HCT116 (cell line): ENCODE results near the gene PSME4. TPM values are rescaled to one million over a fixed set of nuclear protein-coding genes. Genes with fewer than 3 reads are reported as not detected.

Experiments
- ATAC-seq: fragments of 200-7000 bp; cut with Tn5 transposase; 2 replicates; pipeline ENCODE4 v1.9.1; 2020; ENCODE audit warnings: mild to moderate bottlenecking, moderate library complexity
- BruUV-seq: library from RNA; stranded (reverse); fragments of 400-500 nt; replicated peaks from 2 replicates; lab custom pipeline; 2021; lab: Mats Ljungman, UMichigan
- CTCF ChIA-PET: fragments of 300-600 bp; sonication (Branson Sonifier 250); formaldehyde crosslinking; loops from one replicate; lab custom pipeline; 2021; ENCODE audit warnings: antibody characterized with exemption; lab: Charles Lee
- POLR2A ChIA-PET: fragments of 300-600, 350-600 bp; sonication (Branson Sonifier 250); formaldehyde crosslinking; loops from one replicate; lab custom pipeline; 2021; ENCODE audit warnings: antibody characterized with exemption; lab: Charles Lee
- RAD21 ChIA-PET, 2 experiments: fragments of 300-600 bp; sonication (Branson Sonifier 250); formaldehyde crosslinking; loops; one replicate each; lab custom pipeline; 2023; ENCODE audit warnings: low total read pairs in 2 of 2; ENCODE audit not compliant: uncharacterized antibody in 2 of 2, unreplicated experiment in 2 of 2, low non-redundant PET in 1 of 2; lab: Charles Lee
- DNase-seq: peaks from one replicate; pipeline ENCODE4 v3.0.0-alpha.2; 2010; ENCODE audit warnings: low read depth, low spot score
- H2AFZ ChIP-seq: fragments of 200-600 bp; shearing (Covaris generic), sonication (generic); 2 replicates; pipeline ENCODE4 v1.6.1; 2017; ENCODE audit warnings: low read depth, mixed run types, mixed read lengths, antibody characterized with exemption, low read length; ENCODE audit not compliant: poor library complexity, severe bottlenecking
- H3K27ac ChIP-seq: 2 replicates; pipeline ENCODE4 v1.5.1; 2012; ENCODE audit warnings: low read depth, low read length
- H3K27me3 ChIP-seq: fragments of 200-600 bp; sonication (generic); 2 replicates; pipeline ENCODE4 v1.6.1; 2016; ENCODE audit warnings: mixed run types, low read length, mixed read lengths; ENCODE audit not compliant: insufficient read depth
- H3K36me3 ChIP-seq, 2 experiments: fragments of 200-500 bp in 1 of 2; fragments of 200-600 bp in 1 of 2; sonication (Bioruptor generic) in 1 of 2; sonication (generic) in 1 of 2; 2 replicates each; pipeline versions ENCODE4 v1.5.1 to v1.6.1; 2014 to 2016; ENCODE audit warnings: low read length in 2 of 2, inconsistent platforms in 1 of 2, mixed read lengths in 1 of 2, mixed run types in 1 of 2; ENCODE audit not compliant: insufficient read depth in 2 of 2, control insufficient read depth in 1 of 2
- H3K4me1 ChIP-seq, 2 experiments: fragments of 200-600 bp in 1 of 2; sonication (generic) in 1 of 2; 2 replicates each; pipeline versions ENCODE4 v1.5.1 to v1.6.1; 2012 to 2017; ENCODE audit warnings: low read length in 2 of 2, inconsistent platforms in 1 of 2, mild to moderate bottlenecking in 1 of 2, mixed read lengths in 1 of 2, mixed run types in 1 of 2, moderate library complexity in 1 of 2; ENCODE audit not compliant: insufficient read depth in 2 of 2, control insufficient read depth in 1 of 2
- H3K4me2 ChIP-seq: fragments of 200-600 bp; sonication (generic); 2 replicates; pipeline ENCODE4 v1.6.1; 2017; ENCODE audit warnings: mixed run types, low read length, mixed read lengths
- H3K4me3 ChIP-seq, 2 experiments: fragments of 200-600 bp in 1 of 2; sonication (generic) in 1 of 2; replicated peaks in 1 of 2; 2 replicates each; pipeline ENCODE4 v1.5.1; 2011 to 2016; ENCODE audit warnings: low read length in 2 of 2, control low read depth in 1 of 2, low read depth in 1 of 2, mild to moderate bottlenecking in 1 of 2, mixed read lengths in 1 of 2, mixed run types in 1 of 2
- H3K79me2 ChIP-seq: fragments of 200-600 bp; sonication (generic); 2 replicates; pipeline ENCODE4 v1.6.1; 2017; ENCODE audit warnings: mild to moderate bottlenecking, mixed run types, low read length, moderate library complexity, mixed read lengths; ENCODE audit not compliant: insufficient read depth
- H3K9ac ChIP-seq: fragments of 200-600 bp; sonication (generic); 2 replicates; pipeline ENCODE4 v1.6.1; 2016; ENCODE audit warnings: low read length, mixed read lengths
- H3K9me2 ChIP-seq: fragments of 200-600 bp; sonication (generic), shearing (Covaris generic); 2 replicates; pipeline ENCODE4 v1.6.1; 2017; ENCODE audit warnings: mixed run types, mild to moderate bottlenecking, moderate library complexity; ENCODE audit not compliant: insufficient read depth
- H3K9me3 ChIP-seq, 2 experiments: fragments of 200-500 bp in 1 of 2; fragments of 200-600 bp in 1 of 2; sonication (Bioruptor generic) in 1 of 2; sonication (generic) in 1 of 2; 2 replicates each; pipeline ENCODE4 v1.6.1; 2014 to 2017; ENCODE audit warnings: low read length in 2 of 2, mixed read lengths in 2 of 2, inconsistent platforms in 1 of 2, low read depth in 1 of 2, mild to moderate bottlenecking in 1 of 2, mixed run types in 1 of 2, moderate library complexity in 1 of 2; ENCODE audit not compliant: control insufficient read depth in 1 of 2, insufficient read depth in 1 of 2
- H4K20me1 ChIP-seq: fragments of 200-600 bp; sonication (generic), shearing (Covaris generic); 2 replicates; pipeline ENCODE4 v1.6.1; 2017; ENCODE audit warnings: mixed run types, mild to moderate bottlenecking, moderate library complexity; ENCODE audit not compliant: insufficient read depth
- ATF3 ChIP-seq: IDR thresholded peaks from 2 replicates; pipeline ENCODE4 v1.6.1; 2012
- CBX3 ChIP-seq: IDR thresholded peaks from 2 replicates; pipeline ENCODE4 v1.6.1; 2012; ENCODE audit warnings: low read depth
- CEBPB ChIP-seq: IDR thresholded peaks from 2 replicates; pipeline ENCODE4 v1.6.1; 2012; ENCODE audit warnings: low read depth
- CTCF ChIP-seq, 3 experiments: fragments of 200-600 bp in 1 of 3; sonication (generic) in 1 of 3; IDR thresholded peaks in 2 of 3; conservative IDR thresholded peaks in 1 of 3; 2 replicates each; pipeline ENCODE4 v1.5.1; 2012 to 2017; ENCODE audit warnings: low read depth in 2 of 3, low read length in 2 of 3, antibody characterized with exemption in 1 of 3, borderline replicate concordance in 1 of 3, control low read depth in 1 of 3, mild to moderate bottlenecking in 1 of 3, mixed read lengths in 1 of 3, mixed run types in 1 of 3, moderate library complexity in 1 of 3; ENCODE audit not compliant: insufficient read depth in 1 of 3
- ELF1 ChIP-seq: IDR thresholded peaks from 2 replicates; pipeline ENCODE4 v1.6.1; 2012; ENCODE audit warnings: low read depth, borderline replicate concordance
- EZH2 ChIP-seq: fragments of 200-600 bp; sonication (generic); IDR thresholded peaks from 2 replicates; pipeline ENCODE4 v1.6.1; 2017; ENCODE audit warnings: antibody characterized with exemption, mixed run types
- EZH2phosphoT487 ChIP-seq: fragments of 200-600 bp; IDR thresholded peaks from 2 replicates; pipeline ENCODE4 v1.6.1; 2018; ENCODE audit warnings: antibody characterized with exemption, borderline replicate concordance
- FOSL1 ChIP-seq: IDR thresholded peaks from 2 replicates; pipeline ENCODE4 v1.6.1; 2012; ENCODE audit warnings: low read depth
- JUND ChIP-seq: IDR thresholded peaks from 2 replicates; pipeline ENCODE4 v1.6.1; 2012
- POLR2A ChIP-seq: IDR thresholded peaks from 2 replicates; pipeline ENCODE4 v1.7.0; 2011; ENCODE audit warnings: borderline replicate concordance; ENCODE audit not compliant: insufficient read depth, insufficient read length; ENCODE audit errors: extremely low read depth
- RAD21 ChIP-seq: IDR thresholded peaks from 2 replicates; pipeline ENCODE4 v1.6.1; 2012; ENCODE audit warnings: low read depth, mild to moderate bottlenecking
- SIN3A ChIP-seq: IDR thresholded peaks from 2 replicates; pipeline ENCODE4 v1.6.1; 2012; ENCODE audit warnings: low read depth
- SP1 ChIP-seq: IDR thresholded peaks from 2 replicates; pipeline ENCODE4 v1.6.1; 2012; ENCODE audit warnings: low read depth
- SRF ChIP-seq: IDR thresholded peaks from 2 replicates; pipeline ENCODE4 v1.6.1; 2012; ENCODE audit warnings: low read depth
- YY1 ChIP-seq: IDR thresholded peaks from 2 replicates; pipeline ENCODE4 v1.6.1; 2011; ENCODE audit warnings: low read length, low read depth, moderate library complexity, mild to moderate bottlenecking; ENCODE audit not compliant: insufficient replicate concordance; ENCODE audit errors: extremely low read depth
- ZFX ChIP-seq: fragments of 450-650 bp; IDR thresholded peaks from 2 replicates; pipeline ENCODE4 v1.6.1; 2017
- intact Hi-C: fragments of 100-400 bp; cut with micrococcal nuclease; formaldehyde crosslinking; loops from 2 replicates; pipeline ENCODE4 v1.10.0; 2022
- total RNA-seq: library from RNA; stranded (reverse); gene quantifications from one replicate; pipeline ENCODE4 v1.2.1, GENCODE V29; 2021; ENCODE audit not compliant: unreplicated experiment
- TF ChIP-seq, protein P1 (sequence below): IDR thresholded peaks from 2 replicates; pipeline ENCODE4 v1.6.1; 2011; ENCODE audit warnings: mild to moderate bottlenecking, low read length, moderate library complexity; ENCODE audit not compliant: insufficient replicate concordance; ENCODE audit errors: extremely low read depth

PSME4 gene
- total RNA-seq, 1 experiment from 2014 or later, result 53.2 TPM

GRCh38 chr2:53994818-53995808 lies 24.3 kb upstream of the PSME4 start:
- H3K9me2 ChIP-seq, result no peaks in the 10 kb centered on the region
- H3K9me3 ChIP-seq, result no peaks in the 10 kb centered on the region
- no peak overlapping the region for H3K27ac ChIP-seq
- no peaks in the 10 kb centered on the region for H4K20me1 ChIP-seq
- no peak overlapping the region for H3K9ac ChIP-seq
- no peak overlapping the region for H2AFZ ChIP-seq
- RAD21 ChIA-PET, result no interaction called here
- CTCF ChIA-PET, result no interaction called here
- no peak overlapping the region for H3K4me2 ChIP-seq
- no peaks in the 10 kb centered on the region for H3K4me1 ChIP-seq
- no peaks in the 10 kb centered on the region for H3K79me2 ChIP-seq
- BruUV-seq, result no TSS peak
- no peak overlapping the region for H3K4me3 ChIP-seq
- TF ChIP-seq CTCF (IDR thresholded peaks at IDR 0.05 in 2 of 3, conservative IDR thresholded peaks at IDR 0.05 in 1 of 3; ENCODE audit: borderline replicate concordance in 1 of 3, insufficient read depth in 1 of 3, low read depth in 2 of 3, low read length in 2 of 3), result no peak
- TF ChIP-seq RAD21, result no peak
- no peak for TF ChIP-seq SP1
- no peak for TF ChIP-seq YY1
- TF ChIP-seq JUND, result no peak
- no peak for TF ChIP-seq ZFX
- TF ChIP-seq CEBPB, result no peak
- TF ChIP-seq FOSL1, result no peak
- TF ChIP-seq, protein P1, sequence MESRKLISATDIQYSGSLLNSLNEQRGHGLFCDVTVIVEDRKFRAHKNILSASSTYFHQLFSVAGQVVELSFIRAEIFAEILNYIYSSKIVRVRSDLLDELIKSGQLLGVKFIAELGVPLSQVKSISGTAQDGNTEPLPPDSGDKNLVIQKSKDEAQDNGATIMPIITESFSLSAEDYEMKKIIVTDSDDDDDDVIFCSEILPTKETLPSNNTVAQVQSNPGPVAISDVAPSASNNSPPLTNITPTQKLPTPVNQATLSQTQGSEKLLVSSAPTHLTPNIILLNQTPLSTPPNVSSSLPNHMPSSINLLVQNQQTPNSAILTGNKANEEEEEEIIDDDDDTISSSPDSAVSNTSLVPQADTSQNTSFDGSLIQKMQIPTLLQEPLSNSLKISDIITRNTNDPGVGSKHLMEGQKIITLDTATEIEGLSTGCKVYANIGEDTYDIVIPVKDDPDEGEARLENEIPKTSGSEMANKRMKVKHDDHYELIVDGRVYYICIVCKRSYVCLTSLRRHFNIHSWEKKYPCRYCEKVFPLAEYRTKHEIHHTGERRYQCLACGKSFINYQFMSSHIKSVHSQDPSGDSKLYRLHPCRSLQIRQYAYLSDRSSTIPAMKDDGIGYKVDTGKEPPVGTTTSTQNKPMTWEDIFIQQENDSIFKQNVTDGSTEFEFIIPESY, result no peak
- TF ChIP-seq POLR2A, result no peak
- TF ChIP-seq EZH2phosphoT487, result no peak
- TF ChIP-seq ATF3, result no peak
- TF ChIP-seq SIN3A, result no peak
- TF ChIP-seq CBX3, result no peak
- no peak for TF ChIP-seq SRF
- TF ChIP-seq ELF1, result no peak
- TF ChIP-seq EZH2, result no peak
- DNase-seq (no peak), ATAC-seq (no peak)
- POLR2A ChIA-PET, result no interaction called here
- no peaks in the 10 kb centered on the region for H3K27me3 ChIP-seq
- H3K36me3 ChIP-seq, result no peaks in the 10 kb centered on the region
- intact Hi-C loops, result no loop called here
